WTC11 (cell line): ENCODE measurements around the gene CPD.

Source experiments
- AFF4 ChIP-seq: sonication (generic); formaldehyde crosslinking; IDR thresholded peaks from 2 replicates; pipeline ENCODE4 v1.8.1; 2023; ENCODE audit warnings: mild to moderate bottlenecking, missing genetic modification reagents, borderline replicate concordance
- CBFB ChIP-seq: sonication (generic); formaldehyde crosslinking; IDR thresholded peaks from 2 replicates; pipeline ENCODE4 v1.8.1; 2022; ENCODE audit warnings: mild to moderate bottlenecking, low read depth, missing genetic modification reagents
- CREB1 ChIP-seq: sonication (generic); formaldehyde crosslinking; IDR thresholded peaks from 2 replicates; pipeline ENCODE4 v1.8.0; 2023; ENCODE audit warnings: mild to moderate bottlenecking, missing genetic modification reagents
- CREM ChIP-seq: sonication (generic); formaldehyde crosslinking; IDR thresholded peaks from 2 replicates; pipeline ENCODE4 v1.8.1; 2022; ENCODE audit warnings: mild to moderate bottlenecking, missing genetic modification reagents, moderate library complexity
- CTCF ChIP-seq: fragments of 200-600 bp; IDR thresholded peaks from 2 replicates; pipeline ENCODE4 v1.8.0; 2022; ENCODE audit warnings: antibody characterized with exemption
- ESRRA ChIP-seq: sonication (generic); formaldehyde crosslinking; IDR thresholded peaks from 2 replicates; pipeline ENCODE4 v1.8.1; 2022; ENCODE audit warnings: mild to moderate bottlenecking, missing genetic modification reagents, borderline replicate concordance
- FOXK1 ChIP-seq: sonication (generic); formaldehyde crosslinking; IDR thresholded peaks from 2 replicates; pipeline ENCODE4 v1.8.0; 2022; ENCODE audit warnings: mild to moderate bottlenecking, moderate library complexity, missing genetic modification reagents
- IRF2 ChIP-seq: sonication (generic); formaldehyde crosslinking; IDR thresholded peaks from 2 replicates; pipeline ENCODE4 v1.8.0; 2022; ENCODE audit warnings: low read depth, missing genetic modification reagents, borderline replicate concordance
- MAX ChIP-seq: sonication (generic); formaldehyde crosslinking; IDR thresholded peaks from 2 replicates; pipeline ENCODE4 v1.8.0; 2022; ENCODE audit warnings: mild to moderate bottlenecking, missing genetic modification reagents
- NR3C1 ChIP-seq: sonication (generic); formaldehyde crosslinking; conservative IDR thresholded peaks from 2 replicates; pipeline ENCODE4 v1.8.1; 2023; ENCODE audit warnings: low read depth, mild to moderate bottlenecking, missing genetic modification reagents
- SP1 ChIP-seq: sonication (generic); formaldehyde crosslinking; conservative IDR thresholded peaks from 2 replicates; pipeline ENCODE4 v1.8.1; 2022; ENCODE audit warnings: missing genetic modification reagents
- ZNF317 ChIP-seq: sonication (generic); formaldehyde crosslinking; IDR thresholded peaks from 2 replicates; pipeline ENCODE4 v1.8.1; 2023; ENCODE audit warnings: low read depth, mild to moderate bottlenecking, moderate library complexity, missing genetic modification reagents, borderline replicate concordance
- ZNF423 ChIP-seq: fragments of 250-450 bp; sonication (Bioruptor Pico); IDR thresholded peaks from 2 replicates; pipeline ENCODE4 v2.1.2; 2022; ENCODE audit warnings: mild to moderate bottlenecking, moderate library complexity

GRCh38 chr17:30415491-30415890, 36.8 kb downstream of the CPD start:
- TF ChIP-seq CTCF, result no peak
- TF ChIP-seq ESRRA (CRISPR knock-in tag), result no peak
- TF ChIP-seq CREB1 (CRISPR knock-in tag), result no peak
- no peak for TF ChIP-seq ZNF423
- no peak for TF ChIP-seq SP1 (CRISPR knock-in tag)
- no peak for TF ChIP-seq FOXK1 (CRISPR knock-in tag)
- no peak for TF ChIP-seq AFF4 (CRISPR knock-in tag)
- no peak for TF ChIP-seq MAX
- no peak for TF ChIP-seq CBFB
- no peak for TF ChIP-seq CREM (CRISPR knock-in tag)
- TF ChIP-seq IRF2, result no peak
- no peak for TF ChIP-seq ZNF317
- no peak for TF ChIP-seq NR3C1 (CRISPR knock-in tag)
